Effector memory CD4-positive, alpha-beta T cell (primary cell): ENCODE measurements around the gene SFXN5.

Source experiments
- DNase-seq, 3 donors: peaks; one replicate each; pipeline ENCODE4 v3.0.0-alpha.2; 2020
- H3K27ac ChIP-seq: 2 replicates; pipeline ENCODE4 v1.7.0; 2013; ENCODE audit warnings: mild to moderate bottlenecking, low read length, moderate library complexity; ENCODE audit not compliant: insufficient read depth, poor library complexity, severe bottlenecking
- H3K27me3 ChIP-seq: replicated peaks from 2 replicates; pipeline ENCODE4 v1.7.0; 2013; ENCODE audit warnings: mild to moderate bottlenecking, low read length; ENCODE audit not compliant: insufficient read depth, control insufficient read depth, poor library complexity, severe bottlenecking
- H3K36me3 ChIP-seq: 2 replicates; pipeline ENCODE4 v1.7.0; 2013; ENCODE audit warnings: mild to moderate bottlenecking, low read length, moderate library complexity; ENCODE audit not compliant: control insufficient read depth, insufficient read depth
- H3K4me1 ChIP-seq: 2 replicates; pipeline ENCODE4 v1.7.0; 2013; ENCODE audit warnings: low read length, mild to moderate bottlenecking; ENCODE audit not compliant: control insufficient read depth, insufficient read depth, poor library complexity, severe bottlenecking
- H3K4me3 ChIP-seq: 2 replicates; pipeline ENCODE4 v1.7.0; 2013; ENCODE audit warnings: low read length, low read depth, mild to moderate bottlenecking; ENCODE audit not compliant: insufficient read depth, poor library complexity, severe bottlenecking
- H3K9me3 ChIP-seq: 2 replicates; pipeline ENCODE4 v1.7.0; 2013; ENCODE audit warnings: mild to moderate bottlenecking, low read length, moderate library complexity; ENCODE audit not compliant: control insufficient read depth

The SFXN5 gene

DNA sequence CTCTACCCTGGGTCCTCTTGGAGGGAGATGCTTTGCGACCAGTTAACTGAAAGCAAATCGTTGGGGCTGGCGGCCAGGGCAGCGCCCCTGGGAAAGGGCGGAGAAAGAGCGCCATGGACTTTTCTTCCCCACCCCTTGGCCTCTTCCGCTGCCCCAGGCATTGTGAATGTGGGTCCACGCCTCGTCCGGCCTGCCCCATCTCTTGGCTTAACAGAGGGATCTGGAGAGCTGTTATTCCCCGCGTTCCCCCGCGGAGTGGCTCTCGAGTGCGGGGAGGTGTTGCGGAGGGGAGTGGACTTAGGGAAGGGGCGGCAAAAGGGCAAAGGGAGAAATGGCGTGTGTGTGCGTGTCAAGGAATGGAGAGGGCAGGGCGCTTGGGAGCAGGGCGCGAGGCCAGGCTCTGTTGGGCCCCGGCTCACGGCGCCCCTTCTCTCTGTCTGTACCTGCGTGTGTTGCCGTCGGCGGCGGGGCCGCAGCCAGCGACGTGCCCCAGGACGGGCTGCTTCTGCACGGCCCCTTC, 147.6 kb downstream of the SFXN5 start:
- no peaks in the 10 kb centered on the region for H3K9me3 ChIP-seq
- no peaks in the 10 kb centered on the region for H3K36me3 ChIP-seq
- peaks cover 26% of the 10 kb centered on the region for H3K4me1 ChIP-seq
- DNase-seq = no peak
- H3K27me3 ChIP-seq = peaks cover 70% of the 10 kb centered on the region
- no peak overlapping the region for H3K4me3 ChIP-seq
- H3K27ac ChIP-seq = no peak overlapping the region

DNA sequence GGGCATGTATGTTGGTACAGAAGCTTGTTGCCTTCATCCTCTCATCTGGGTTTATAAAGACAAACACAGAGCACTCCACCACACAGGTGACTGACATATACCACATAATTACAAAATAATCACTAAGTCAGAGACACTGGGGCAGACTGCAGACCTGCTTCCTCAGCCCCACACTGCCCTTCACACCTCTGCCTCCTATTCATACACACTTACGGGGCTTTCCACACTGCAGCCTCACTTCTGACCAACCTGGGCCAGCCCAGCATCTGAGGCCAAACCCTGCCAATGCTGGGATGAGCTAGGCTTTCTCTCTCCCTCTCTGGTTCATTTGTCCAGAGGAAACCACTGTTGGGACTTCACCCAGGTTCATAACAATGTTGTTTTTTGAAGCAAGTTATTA, 149.7 kb downstream of the SFXN5 start:
- H3K27ac ChIP-seq = no peak overlapping the region
- H3K36me3 ChIP-seq = no peaks in the 10 kb centered on the region
- peaks cover 41% of the 10 kb centered on the region for H3K4me1 ChIP-seq
- no peak for DNase-seq
- H3K4me3 ChIP-seq = no peak overlapping the region
- no peaks in the 10 kb centered on the region for H3K9me3 ChIP-seq
- H3K27me3 ChIP-seq = peaks cover 74% of the 10 kb centered on the region

DNA sequence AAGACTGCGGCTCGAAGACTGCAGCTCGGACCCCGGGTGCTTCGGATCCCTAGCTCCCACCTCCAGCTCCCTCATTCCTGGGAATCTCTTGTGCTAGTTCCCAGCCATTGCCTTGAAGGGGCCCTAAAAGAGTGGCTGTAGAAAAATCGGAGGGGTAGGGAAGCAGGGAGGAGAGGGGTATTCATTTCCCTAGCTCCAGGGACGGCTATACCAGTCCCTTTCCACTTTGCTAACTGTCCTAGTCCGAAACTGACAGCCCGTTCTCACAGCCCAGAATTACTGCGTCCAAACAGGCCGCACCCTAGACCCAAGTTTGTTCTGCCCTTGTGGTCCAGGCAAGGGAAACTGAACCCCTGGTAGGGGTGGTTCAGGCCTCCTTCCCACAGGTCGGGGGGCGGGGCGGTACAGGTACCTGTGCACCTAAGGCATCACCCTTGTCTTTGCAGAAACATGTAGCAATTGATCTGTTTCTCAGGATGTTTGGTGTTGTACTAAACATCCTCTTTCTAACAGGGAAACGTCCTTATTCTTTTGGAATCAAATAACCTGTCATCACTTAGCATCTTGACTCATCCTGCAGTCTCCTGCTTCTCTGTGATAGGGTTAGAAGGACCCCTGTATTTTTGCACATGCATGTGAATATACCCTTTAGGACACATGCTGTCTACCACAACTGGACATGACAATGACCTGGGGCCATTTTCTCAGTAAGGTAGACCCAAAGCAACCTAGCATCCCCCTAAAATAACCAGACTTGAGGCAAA, 150.2 kb downstream of the SFXN5 start:
- no peak overlapping the region for H3K4me3 ChIP-seq

DNA sequence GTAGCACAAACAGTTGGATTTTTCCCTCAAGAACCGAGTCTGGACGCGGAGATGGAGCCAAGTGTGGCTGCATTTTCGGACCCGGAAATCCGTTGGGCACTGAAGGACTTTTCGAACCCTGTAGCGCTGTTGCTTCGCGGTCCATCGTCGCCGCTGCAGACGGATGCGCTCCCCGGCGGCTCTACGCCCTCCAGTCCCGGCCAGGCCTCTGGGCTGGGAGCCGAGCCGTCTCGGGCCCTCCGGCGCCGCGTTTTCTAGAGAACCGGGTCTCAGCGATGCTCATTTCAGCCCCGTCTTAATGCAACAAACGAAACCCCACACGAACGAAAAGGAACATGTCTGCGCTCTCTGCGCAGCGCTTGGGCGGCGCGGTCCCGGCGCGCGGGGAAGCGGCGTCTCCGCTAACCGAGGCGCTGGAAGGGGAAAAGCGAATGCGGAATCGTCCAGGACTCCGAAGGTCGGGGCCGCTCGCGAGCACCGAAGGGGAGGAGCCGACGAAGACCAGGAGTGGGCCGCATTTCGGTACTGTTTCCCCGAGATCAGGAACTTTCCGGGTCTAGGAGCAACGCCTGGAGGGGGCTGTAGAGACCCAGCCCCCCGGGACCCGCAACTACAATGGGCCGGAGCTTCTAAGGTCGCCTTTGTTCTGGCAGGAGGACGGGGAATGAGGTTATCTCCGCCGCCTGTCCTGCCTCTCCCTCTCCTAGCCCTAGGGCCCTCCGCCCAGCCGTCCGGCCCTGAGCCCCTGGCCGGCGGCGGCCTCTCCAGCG, 151.0 kb downstream of the SFXN5 start:
- Histone ChIP-seq H3K36me3 (no peaks in the 10 kb centered on the region), H3K4me3 (peak overlapping the region; percentile 28), H3K9me3 (no peaks in the 10 kb centered on the region), H3K4me1 (peaks cover 55% of the 10 kb centered on the region), H3K27me3 (peaks cover 77% of the 10 kb centered on the region), H3K27ac (no peak overlapping the region)
- DNase-seq = no peak

More for the DNA sequence above, 150.2 kb downstream of the SFXN5 start:
- H3K9me3 ChIP-seq = no peaks in the 10 kb centered on the region
- no peak overlapping the region for H3K27ac ChIP-seq
- no peaks in the 10 kb centered on the region for H3K36me3 ChIP-seq
- H3K4me1 ChIP-seq = peaks cover 47% of the 10 kb centered on the region
- DNase-seq = no peak
- H3K27me3 ChIP-seq = peaks cover 74% of the 10 kb centered on the region

DNA sequence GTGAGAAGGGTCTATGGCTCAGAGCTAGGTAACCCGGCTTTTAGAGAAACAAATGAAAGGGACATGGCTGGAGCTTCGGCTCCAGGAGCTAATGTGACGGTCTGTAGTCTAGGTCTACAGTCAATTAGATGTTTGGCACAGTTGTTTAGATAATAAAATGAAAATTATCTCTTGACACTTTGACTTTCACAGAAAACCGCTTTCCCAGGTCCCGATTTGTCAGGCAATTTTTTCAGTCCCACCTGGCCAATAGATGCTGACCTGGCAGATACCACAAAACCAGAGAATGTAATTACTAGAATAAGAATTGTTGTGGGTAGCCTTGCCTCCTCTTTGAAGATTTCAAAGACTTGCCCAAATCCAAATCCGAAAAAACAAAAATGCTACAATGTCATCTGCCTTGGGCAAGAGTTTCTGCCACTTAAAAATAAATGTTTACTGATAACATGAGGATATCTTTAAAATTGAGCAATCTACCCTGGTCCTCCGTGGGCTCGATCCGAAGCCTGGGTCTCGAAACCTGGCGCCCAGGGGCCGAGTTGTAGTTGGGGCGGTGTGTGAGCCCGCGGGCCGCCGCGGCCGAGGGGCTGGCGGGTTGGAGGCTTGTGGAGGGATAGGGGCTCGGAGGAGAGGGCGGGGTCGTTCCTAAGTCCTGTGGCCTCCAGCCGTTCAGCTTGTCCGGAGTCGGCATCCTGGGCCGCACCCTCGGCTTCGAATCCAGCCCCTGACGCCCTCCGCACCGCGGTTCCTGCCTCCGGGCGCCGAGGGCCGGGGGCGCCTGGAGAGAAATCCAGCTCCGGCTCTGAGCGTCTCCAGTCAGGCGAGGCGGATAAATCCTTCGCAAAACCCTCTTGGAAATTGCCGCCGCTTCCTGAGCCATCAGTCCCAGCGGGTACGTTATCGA, 151.8 kb downstream of the SFXN5 start:
- H3K4me1 ChIP-seq = peaks cover 59% of the 10 kb centered on the region
- H3K9me3 ChIP-seq = no peaks in the 10 kb centered on the region
- H3K36me3 ChIP-seq = no peaks in the 10 kb centered on the region
- peaks cover 77% of the 10 kb centered on the region for H3K27me3 ChIP-seq
- no peak overlapping the region for H3K27ac ChIP-seq
- H3K4me3 ChIP-seq = no peak overlapping the region
- no peak for DNase-seq

DNA sequence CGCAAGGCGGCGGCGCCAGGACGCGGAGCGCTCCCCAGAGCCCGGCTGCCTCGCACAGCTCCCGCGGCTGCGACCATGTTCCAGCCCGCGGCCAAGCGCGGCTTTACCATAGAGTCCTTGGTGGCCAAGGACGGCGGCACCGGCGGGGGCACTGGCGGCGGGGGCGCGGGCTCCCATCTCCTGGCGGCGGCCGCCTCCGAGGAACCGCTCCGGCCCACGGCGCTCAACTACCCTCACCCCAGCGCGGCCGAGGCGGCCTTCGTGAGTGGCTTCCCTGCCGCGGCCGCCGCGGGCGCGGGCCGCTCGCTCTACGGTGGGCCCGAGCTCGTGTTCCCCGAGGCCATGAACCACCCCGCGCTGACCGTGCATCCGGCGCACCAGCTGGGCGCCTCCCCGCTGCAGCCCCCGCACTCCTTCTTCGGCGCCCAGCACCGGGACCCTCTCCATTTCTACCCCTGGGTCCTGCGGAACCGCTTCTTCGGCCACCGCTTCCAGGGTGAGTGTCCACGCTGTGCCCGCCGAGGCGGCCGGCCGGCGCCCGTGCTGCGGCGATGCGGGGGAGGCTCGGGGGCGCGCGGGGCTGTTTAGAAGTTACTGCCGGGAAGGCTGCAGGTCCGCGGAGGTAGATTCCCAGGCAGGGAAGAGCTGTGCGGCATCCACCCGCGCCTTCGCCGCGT, 153.5 kb downstream of the SFXN5 start:
- peaks cover 87% of the 10 kb centered on the region for H3K27me3 ChIP-seq
- H3K36me3 ChIP-seq = no peaks in the 10 kb centered on the region
- H3K9me3 ChIP-seq = no peaks in the 10 kb centered on the region
- no peak overlapping the region for H3K27ac ChIP-seq
- no peak overlapping the region for H3K4me3 ChIP-seq
- no peak for DNase-seq
- peaks cover 55% of the 10 kb centered on the region for H3K4me1 ChIP-seq

DNA sequence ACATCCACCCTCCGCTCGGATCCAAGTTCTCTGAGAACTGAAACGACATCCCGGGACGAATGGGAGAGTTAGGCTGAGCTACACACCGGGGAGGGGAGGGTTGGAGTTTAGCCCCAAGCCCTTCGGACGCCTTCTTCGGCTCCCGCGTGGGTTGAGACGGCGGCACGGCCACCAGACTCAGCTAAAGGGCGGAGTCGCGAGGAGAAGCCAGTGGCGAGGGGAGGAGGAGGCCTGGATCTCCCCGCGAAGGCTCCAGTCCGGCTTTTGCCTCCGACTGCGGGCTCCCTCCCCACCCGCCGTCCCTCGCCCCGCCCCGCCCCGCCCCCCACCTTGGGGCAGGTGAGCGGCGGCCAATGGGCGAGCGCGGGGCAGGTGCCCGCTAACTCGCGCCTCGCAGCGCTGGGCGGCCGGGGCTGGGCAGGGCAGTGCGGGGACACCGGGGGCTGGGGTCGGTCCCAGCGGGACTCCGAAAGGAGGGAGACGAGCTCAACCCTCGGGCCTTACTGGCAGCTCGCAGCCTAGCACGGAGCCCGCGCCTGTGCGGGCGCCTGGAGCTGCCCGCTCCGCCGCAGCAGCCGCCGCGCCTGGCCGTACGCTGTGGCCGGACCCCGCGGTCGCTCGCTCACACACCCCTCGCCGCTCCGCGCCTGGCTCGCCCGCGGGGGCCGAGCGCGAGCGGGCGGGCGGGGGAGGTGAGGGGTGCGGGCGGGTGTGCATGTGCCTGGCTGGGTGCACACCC, 154.2 kb downstream of the SFXN5 start, which contains the start of gene EMX1:
Gene EMX1 (plus strand): TSS at position 382 of the 739 bp plus-strand sequence. CDS start 334 bp downstream, at position 716.
- H3K27ac ChIP-seq = no peak within 1 kb of the TSS
- H3K36me3 ChIP-seq = no peaks in the 10 kb centered on the region
- H3K27me3 ChIP-seq = peaks cover 80% of the 10 kb centered on the region
- no peaks in the 10 kb centered on the region for H3K9me3 ChIP-seq
- DNase-seq = peak in 2 of 3 donors; percentile 23 to 27
- peak within 1 kb of the TSS; percentile 68 for H3K4me3 ChIP-seq
- H3K4me1 ChIP-seq = peaks cover 55% of the 10 kb centered on the region

DNA sequence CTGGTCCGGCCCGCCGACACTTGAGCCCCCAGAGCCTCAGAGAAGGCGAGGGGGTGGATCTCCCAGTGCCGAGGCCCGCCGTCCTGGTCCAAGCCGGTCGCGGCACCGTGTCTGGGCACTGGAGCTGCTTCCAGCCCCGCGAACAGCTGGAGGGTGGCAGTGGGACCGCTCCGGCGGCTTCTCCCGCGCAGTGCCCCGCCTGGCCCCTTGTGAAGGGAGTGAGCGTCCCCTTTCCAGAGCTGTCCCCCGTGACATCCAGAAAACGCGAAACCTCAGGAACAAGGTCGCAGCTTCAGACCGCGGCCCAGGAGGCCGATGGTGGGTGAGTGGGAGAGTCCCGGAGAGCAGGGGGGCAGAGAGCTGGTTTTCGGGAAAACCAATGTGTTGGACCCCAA, 154.8 kb downstream of the SFXN5 start:
- Histone ChIP-seq H3K4me1 (peaks cover 55% of the 10 kb centered on the region), H3K9me3 (no peaks in the 10 kb centered on the region), H3K4me3 (peak overlapping the region; percentile 68), H3K27me3 (peaks cover 78% of the 10 kb centered on the region), H3K27ac (no peak overlapping the region), H3K36me3 (no peaks in the 10 kb centered on the region)
- no peak for DNase-seq
